ENCODE measurements around the gene SLC23A2.

DNA sequence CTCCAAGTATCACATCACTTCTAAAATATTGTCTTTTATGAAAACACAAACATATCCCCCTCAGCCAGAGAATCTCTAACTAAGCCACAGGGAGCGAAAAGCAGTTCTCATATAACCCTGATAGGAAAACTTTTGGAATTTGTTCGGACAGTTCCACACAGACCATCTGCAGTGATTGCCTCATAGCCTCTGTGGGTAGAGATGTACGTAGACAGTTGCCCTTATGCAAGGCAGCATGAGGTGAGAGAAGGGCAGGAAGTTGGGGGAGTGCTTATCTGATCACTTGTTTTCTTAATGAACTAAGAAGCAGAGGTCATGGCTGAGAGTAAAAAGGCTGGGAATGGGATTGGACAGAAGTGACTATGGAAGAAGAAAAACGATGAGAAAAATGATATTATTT, 39.6 kb downstream of the SLC23A2 start:
- TF ChIP-seq, protein P1, sequence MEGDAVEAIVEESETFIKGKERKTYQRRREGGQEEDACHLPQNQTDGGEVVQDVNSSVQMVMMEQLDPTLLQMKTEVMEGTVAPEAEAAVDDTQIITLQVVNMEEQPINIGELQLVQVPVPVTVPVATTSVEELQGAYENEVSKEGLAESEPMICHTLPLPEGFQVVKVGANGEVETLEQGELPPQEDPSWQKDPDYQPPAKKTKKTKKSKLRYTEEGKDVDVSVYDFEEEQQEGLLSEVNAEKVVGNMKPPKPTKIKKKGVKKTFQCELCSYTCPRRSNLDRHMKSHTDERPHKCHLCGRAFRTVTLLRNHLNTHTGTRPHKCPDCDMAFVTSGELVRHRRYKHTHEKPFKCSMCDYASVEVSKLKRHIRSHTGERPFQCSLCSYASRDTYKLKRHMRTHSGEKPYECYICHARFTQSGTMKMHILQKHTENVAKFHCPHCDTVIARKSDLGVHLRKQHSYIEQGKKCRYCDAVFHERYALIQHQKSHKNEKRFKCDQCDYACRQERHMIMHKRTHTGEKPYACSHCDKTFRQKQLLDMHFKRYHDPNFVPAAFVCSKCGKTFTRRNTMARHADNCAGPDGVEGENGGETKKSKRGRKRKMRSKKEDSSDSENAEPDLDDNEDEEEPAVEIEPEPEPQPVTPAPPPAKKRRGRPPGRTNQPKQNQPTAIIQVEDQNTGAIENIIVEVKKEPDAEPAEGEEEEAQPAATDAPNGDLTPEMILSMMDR (IDR thresholded peaks at IDR 0.05), result no peak
- no peak for TF ChIP-seq POLR2A (IDR thresholded peaks at IDR 0.05)

All from sigmoid colon (tissue), 3 donors.